ENCODE data around the gene BAIAP2L2.
A peak's percentile ranks its signal among the peaks of the same experiment; 100 is the strongest.

BAIAP2L2 gene

GRCh38 chr22:38106814-38107578 is 3.5 kb downstream of the BAIAP2L2 start:
- DNase-seq, result no peak

DNA sequence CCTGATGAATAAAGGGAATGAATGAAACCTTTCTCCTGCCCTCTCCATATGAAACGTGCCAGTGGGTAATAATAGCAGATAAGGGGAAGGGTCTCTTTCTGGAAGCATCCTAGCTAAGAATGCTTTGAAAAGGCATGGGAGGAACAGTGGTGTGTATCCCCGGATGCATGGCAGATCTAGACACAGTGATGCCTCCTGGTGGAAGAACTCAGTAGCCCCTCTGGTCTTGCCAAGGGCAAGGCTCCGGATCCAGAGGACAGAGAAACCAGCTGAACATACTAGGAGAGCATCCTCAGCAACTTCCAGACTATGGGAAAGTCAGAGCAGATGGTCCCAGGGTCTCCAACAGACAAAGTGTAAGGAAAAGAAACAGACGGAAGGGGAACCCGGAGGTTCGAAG is 6.4 kb downstream of the BAIAP2L2 start:
- peak in 1 of 2 experiments; percentile 5 for DNase-seq

DNA sequence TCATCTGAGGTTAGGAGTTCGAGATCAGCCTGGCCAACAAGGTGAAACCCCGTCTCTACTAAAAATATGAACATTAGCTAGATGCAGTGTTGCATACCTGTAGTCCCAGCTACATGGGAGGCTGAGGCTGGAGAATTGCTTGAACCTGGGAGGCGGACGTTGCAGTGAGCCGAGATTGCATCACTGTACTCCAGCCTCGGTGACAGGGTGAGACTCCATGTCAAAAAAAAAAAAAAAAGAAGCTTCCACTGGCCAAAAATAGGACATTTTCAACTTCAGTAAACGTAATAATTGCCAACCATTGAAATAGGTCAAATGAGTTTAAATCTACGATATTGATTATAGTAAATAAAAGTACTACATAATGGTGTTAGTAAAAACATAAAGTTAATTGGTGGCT is 6.8 kb downstream of the BAIAP2L2 start:
- DNase-seq, result no peak

- peak in 1 of 2 experiments; percentile 3 for DNase-seq
Measured at GRCh38 chr22:38098410-38099249, 11.9 kb downstream of the BAIAP2L2 start.

GRCh38 chr22:38097557-38098409 is 12.7 kb downstream of the BAIAP2L2 start:
- DNase-seq, result no peak

DNA sequence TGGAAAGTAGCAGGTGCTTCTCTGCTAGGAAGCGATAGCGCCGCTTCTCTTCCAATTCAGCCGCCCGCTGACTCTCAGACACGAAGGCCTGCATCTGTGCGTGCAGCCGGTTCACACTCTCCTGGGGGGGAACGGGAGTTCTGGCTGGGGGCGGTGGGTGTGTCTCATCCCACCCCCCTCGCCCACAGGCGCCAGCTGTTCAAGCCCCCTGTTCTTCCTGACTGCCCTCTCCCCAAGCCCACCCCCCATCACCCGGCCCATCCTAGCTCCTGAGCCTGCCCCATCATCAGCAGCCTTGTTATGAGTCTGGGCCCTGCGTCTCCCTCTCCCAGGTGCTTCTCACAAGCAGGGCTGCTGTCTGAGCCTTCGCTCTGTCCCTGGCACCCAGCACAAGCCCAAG is 13.4 kb downstream of the BAIAP2L2 start:
- no peak for DNase-seq

GRCh38 chr22:38089474-38089851 is 21.0 kb downstream of the BAIAP2L2 start:
- DNase-seq, result no peak

GRCh38 chr22:38088629-38089473 is 21.6 kb downstream of the BAIAP2L2 start:
- DNase-seq, result no peak

DNA sequence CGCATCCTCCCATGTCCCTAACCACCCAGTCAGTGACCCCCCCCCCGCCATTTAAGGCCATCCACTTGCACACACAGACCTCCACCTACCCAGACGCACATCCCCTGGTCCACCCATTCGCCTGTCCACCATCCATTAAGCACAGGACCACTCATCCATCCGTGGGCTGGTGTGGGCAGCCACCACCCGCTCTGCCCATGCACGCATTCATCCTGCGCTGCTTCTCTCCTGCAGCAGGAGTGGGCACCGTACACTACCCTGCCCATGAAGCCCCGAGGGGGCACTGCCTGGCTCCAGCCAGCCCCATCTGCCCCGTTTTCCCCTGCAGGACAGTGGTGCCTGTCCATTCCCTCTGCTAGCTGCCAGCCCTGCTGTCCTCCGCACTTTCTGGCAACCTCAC is 22.6 kb downstream of the BAIAP2L2 start:
- no peak for DNase-seq

- DNase-seq, result no peak
Measured at GRCh38 chr22:38086942-38087341, 23.5 kb downstream of the BAIAP2L2 start.

GRCh38 chr22:38086001-38086845 is 24.3 kb downstream of the BAIAP2L2 start:
- no peak for DNase-seq

DNA sequence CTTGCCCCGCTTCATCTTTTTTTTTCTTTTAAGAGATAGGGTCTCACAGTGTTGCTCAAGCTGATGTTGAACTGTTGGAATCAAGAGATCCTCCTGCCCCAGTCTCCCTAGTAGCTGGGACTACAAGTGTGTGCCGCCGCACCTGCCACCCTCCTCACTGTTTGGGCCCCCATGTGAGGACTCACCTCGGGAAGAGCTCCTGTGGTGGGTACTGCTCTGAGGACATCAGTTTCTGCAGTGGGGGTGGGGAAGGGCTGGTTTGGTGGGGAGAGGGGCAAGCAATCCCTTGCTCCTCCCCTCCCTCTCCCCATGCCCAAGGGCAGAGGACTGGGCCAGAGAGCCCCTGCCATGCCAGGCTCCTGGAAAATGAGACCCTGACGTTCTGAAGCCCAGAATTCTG is 25.0 kb downstream of the BAIAP2L2 start:
- no peak for DNase-seq

GRCh38 chr22:38085056-38085455 is 25.4 kb downstream of the BAIAP2L2 start:
- no peak for DNase-seq

- DNase-seq, result no peak
Measured at GRCh38 chr22:38083931-38084631, 26.4 kb downstream of the BAIAP2L2 start, which contains the start of gene SLC16A8. Gene SLC16A8 (minus strand): TSS chr22:38084184. CDS start chr22:38082873, 1,311 bp downstream.

GRCh38 chr22:38082986-38083710 is 27.3 kb downstream of the BAIAP2L2 start:
- no peak for DNase-seq

DNA sequence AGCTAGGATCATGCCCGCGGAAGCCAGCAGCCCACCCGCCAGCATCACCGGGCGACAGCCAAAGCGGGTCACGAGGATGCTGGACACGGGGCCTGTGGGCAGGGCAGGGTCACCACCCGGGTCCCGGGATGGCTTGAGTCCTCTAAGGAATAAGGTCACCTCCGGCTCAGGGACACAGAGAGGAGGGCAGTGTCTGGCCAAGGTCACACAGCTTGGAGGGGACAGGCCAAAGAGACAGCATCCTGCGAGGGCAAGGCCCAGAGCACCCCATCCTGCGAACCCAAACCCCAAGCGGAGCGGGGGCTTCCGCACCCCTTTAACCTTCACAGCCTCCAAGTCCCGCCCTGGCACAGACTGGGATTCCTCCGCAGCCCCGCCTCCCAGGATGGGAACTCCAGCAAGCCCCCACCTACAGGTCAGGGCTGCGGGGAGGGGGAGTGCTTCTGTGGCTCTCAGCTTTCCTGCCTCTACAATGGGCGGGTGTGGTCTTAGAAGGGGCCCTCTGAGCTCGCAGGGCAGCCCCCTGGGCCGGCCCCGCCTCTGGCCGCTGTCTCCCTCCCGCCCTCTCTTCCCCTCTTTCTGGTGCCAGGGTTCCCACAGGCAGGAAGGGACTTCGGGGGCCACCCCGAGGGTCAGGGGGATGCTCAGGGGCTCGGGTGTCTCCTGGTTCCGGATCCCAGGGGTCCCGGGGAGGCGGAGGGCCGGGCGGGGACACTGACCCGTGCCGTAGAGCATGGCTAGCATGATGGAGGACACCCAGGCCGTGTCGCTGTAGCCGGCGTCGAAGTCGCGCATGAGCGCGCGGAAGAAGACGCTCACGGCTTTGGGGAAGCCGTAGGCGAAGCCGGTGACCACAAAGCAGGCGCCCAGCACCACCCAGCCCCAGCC is 28.3 kb downstream of the BAIAP2L2 start:
- DNase-seq, result no peak

- DNase-seq, result no peak
Measured at GRCh38 chr22:38081636-38081940, 28.9 kb downstream of the BAIAP2L2 start.

- no peak for DNase-seq
Measured at GRCh38 chr22:38080850-38081635, 29.4 kb downstream of the BAIAP2L2 start.
